ENCODE measurements around the gene STK32B.

The STK32B gene

DNA sequence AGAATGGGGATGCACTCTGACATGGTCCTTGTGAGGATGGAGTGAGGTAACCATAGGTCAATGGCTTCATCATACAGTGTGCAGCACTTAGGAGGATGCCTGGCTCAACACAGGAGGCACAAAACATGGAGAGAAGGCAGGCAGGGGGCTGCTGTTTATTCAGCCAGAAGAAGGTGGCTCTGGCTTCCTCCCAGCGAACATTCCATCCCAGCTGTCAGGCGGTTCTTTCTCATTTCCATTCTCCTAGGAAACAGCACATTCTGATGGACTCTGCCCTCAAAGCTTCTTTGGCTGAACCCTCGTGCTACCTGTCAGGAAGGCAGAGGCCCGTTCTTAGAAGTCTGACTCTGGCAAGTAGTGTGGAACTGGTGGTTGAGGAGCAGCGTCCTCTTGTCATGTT lies 18.6 kb downstream of the STK32B start:
- DNase-seq (ENCODE audit: low read depth), result no peak

DNA sequence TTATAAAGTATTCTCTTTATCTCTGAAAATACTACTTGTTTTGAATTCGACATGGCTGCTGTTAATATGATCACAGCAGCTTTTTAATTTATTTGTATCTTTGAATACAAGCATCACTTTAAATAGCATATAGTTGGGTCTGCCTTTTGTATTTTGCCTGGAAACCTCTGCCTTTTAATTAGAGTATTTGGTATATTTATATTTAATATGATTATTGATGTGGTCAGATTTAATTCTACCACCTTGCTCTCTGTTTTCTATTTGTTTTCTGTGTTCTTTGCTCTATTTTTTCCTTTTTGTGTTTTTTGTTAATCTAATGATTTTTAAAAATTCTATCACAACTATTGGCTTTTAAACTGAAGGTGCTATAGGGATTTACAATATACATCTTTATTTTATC lies 21.7 kb downstream of the STK32B start:
- DNase-seq (ENCODE audit: low read depth), result no peak

DNA sequence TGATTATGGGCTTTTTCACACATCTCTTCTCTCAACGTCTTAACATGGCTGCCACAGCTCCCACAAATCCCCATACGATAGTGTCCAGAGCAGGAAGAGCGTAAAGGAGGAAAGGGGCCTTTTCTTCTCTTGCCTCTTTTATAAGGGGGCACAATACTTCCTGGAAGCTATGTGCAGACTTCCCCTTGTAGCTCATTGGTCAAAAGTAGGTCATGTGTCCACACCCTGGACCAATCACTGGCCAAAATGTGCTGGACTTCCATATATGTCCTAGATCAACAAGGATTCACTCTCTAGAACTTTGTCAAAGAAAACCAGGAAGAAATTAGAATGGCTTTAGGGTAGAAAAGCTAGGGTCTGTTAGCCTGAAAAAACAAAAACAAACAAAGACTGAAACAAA lies 26.7 kb downstream of the STK32B start:
- no peak for DNase-seq (ENCODE audit: low read depth)

- DNase-seq (ENCODE audit: low read depth), result no peak
These were observed 28.3 kb downstream of the STK32B start for GRCh38 chr4:5079581-5079980.

DNA sequence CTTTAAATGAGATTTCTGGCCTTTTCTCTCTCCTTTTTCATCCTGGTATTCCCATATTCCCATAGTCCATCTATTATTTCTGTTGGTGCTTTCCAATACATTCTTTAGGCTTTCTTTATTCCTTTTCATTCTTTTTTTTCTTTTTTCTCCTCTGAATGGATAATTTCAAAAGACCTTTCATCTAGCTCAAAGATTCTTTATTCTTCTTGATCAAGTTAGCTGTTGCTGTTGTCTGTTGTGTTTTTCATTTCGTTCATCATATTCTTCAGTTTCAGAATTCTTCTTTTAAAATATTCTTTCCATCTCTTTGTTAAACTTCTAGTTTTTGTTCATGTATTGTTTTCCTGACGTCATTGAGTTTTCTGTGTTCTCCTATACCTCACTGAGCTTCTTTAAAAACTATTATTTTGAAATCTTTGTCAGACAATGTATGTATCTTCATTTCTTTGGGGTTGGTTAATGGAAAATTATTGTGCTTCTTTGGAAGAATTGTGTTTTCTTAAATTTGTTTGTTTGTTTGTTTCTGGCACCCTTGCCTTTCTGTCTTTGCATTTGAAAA lies 30.2 kb downstream of the STK32B start:
- DNase-seq (ENCODE audit: low read depth), result no peak

GRCh38 chr4:5082376-5082775 lies 31.1 kb downstream of the STK32B start:
- no peak for DNase-seq (ENCODE audit: low read depth)

- DNase-seq (ENCODE audit: low read depth), result no peak
These were observed 33.7 kb downstream of the STK32B start for GRCh38 chr4:5084911-5085475.

- no peak for DNase-seq (ENCODE audit: low read depth)
These were observed 35.3 kb downstream of the STK32B start for GRCh38 chr4:5086535-5086934.

DNA sequence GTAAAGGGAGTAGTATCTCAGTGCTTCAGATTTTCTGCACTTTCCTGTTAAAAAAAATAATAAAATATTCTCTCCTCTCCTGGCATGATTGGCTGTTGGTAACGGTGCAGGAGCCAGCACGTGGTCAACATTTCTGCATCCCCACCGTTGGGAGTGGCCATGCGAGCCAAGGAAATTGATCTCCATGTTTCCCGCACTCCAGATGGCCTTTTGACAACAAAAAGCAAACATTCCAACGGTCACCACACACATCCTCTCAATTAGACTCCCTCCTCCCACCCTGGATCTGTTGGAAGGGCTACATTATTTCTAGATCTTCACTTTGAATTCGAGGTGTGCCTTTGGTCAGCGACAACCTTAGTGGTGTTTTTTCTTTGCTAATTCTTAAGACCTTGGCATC lies 45.0 kb downstream of the STK32B start:
- DNase-seq (ENCODE audit: low read depth), result no peak

GRCh38 chr4:5098176-5098575 lies 46.9 kb downstream of the STK32B start:
- DNase-seq (ENCODE audit: low read depth), result no peak

DNA sequence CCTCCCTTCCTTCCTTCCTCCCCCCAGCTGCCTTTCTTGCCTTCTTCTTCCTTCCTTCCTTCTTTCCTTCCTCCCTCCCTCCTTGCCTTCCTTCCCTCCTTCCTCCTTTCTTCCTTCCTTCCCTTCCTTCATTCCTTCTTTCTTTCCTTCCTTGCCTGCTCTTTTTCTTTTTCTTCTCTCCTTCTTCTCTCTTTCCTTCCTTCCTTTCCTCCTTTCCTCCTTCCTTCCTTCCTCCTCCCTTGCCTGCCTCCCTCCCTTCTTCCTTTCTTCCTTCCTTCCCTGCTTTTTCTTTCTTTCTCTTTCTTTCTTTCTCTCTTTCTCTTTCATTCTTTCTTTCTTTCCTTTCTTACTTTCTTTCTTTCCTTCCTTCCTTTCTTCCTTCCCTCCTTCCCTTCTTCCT lies 49.1 kb downstream of the STK32B start:
- no peak for DNase-seq (ENCODE audit: low read depth)

DNA sequence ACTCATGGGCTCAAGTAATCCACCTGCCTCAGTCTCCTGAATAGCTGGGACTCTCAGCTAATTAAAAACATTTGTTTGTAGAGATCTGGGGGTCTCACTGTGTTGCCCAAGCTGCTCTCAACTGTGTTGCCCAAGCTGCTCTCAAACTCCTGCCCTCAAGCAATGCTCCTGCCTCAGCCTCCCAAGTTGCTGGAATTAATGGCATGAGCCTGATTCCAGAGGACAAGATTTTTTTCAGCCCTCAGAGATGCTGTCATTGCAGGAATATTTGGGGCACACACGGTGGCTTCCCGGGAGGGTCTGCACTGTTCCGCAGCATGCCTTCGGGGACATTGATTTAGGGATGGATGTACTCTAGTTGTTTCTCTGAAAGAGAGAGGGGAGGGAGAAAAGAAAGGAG lies 49.7 kb downstream of the STK32B start:
- DNase-seq (ENCODE audit: low read depth), result no peak

- DNase-seq (ENCODE audit: low read depth), result no peak
These were observed 50.3 kb downstream of the STK32B start for GRCh38 chr4:5101571-5101970.

DNA sequence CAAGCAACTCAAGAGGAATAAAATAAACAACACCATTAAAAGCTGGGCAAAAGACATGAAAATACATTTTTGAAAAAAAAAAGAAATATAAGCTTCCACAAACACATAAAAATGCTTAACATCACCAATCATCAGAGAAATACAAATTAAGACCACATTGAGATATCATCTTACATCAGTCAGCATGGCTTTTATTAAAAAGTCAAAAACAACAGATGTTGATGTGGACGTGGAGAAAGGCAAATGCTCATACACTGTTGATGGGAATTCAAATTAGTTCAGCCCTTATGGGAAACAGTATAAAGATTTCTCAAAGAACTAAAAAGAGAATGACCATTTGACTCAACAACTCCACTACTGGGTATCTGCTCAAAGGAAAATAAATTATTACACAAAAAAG lies 59.6 kb downstream of the STK32B start:
- DNase-seq (ENCODE audit: low read depth), result no peak

- DNase-seq (ENCODE audit: low read depth), result no peak
These were observed 61.2 kb downstream of the STK32B start for GRCh38 chr4:5112333-5113095.

- DNase-seq (ENCODE audit: low read depth), result no peak
These were observed 63.7 kb downstream of the STK32B start for GRCh38 chr4:5114950-5115349.

DNA sequence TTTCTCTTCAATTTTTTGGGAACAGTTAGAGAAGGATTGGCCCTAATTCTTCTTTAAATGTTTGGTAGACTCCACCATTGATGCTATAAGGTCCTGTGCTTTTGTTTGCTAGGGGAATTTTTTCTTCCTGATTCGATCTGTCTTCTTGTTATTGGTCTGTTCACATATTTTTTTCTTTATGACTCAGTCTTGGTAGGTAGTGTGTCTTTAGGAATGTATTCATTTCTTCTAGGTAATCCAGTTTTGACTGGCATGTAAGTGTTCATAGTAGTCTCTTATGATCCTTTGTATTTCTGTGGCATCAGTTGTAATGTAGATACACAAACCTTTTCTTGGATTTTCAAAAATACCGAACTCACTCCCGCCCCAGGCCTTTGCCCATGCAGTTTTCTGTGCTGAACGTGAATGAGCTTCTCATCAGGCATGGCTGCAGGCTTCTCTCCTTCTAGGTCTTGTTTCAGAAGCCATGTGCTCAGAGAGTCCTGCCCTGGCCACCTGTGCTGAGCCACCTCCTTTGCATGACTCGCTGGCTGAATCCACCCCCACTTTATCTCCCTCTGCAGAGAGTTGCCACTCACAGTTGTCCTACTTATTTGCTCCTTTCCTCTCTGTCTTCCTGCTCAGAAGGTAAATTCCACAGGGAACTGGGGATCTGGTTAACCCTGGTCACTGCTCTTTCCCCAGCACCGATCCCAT lies 67.0 kb downstream of the STK32B start:
- DNase-seq (ENCODE audit: low read depth), result no peak

GRCh38 chr4:5118994-5119835 lies 67.9 kb downstream of the STK32B start:
- DNase-seq (ENCODE audit: low read depth), result no peak

DNA sequence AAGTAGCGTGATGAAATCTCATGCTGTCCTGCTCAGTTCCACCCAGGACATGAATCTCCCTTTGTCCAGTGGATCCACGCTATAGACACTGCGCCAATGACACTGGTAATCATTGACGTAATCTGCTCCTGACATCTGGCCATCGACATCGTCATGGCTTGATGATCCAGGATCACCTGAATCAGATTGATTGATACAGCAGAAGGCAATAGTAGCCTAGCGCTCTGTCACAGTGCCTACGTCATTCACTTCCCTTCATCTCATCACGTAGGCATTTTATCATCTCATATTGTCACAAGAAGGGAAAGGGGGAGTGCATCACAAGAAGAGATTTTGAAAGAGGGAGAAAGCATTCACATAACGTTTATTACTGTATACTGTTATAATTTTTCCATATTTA lies 68.8 kb downstream of the STK32B start:
- DNase-seq (ENCODE audit: low read depth), result no peak

GRCh38 chr4:5120468-5120867 lies 69.2 kb downstream of the STK32B start:
- no peak for DNase-seq (ENCODE audit: low read depth)

DNA sequence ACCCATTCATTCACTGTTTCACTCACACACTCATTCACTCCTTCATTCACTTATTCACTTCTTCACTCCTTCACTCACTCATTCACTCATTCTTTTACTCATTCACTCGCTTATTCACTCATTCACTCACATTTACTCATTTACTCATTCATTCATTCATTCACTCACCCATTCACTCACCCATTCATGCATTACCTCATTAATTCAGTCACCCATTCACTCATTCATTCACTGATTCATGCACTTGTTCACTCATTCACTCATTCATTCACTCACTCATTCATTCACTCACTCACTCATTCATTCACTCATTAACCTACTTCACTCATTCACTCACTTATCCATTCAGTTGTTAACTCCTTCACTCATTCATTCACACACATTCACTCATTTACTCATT lies 70.8 kb downstream of the STK32B start:
- DNase-seq (ENCODE audit: low read depth), result no peak

DNA sequence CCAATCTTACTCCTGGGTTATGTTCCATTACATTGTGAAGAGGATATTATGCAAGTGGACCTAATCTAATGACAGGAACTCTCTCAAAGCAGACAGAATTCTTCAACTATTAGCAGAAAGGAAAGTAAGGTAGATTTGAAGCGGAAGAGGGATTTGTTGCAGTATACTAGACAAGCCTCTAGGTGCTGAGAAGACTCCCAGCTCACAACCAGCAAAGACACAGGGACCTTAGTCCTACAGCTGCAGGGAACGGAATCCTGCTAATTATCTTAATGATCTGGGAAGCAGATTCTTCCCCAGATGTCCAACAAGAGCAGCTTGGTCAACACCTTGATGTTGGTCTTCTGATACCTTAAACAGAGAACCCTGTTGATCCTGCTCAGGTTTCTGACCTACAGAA lies 73.6 kb downstream of the STK32B start:
- no peak for DNase-seq (ENCODE audit: low read depth)

Data from fibroblast of the conjunctiva (primary cell).